ENCODE measurements around the gene SNTN.
"Not testable (repeated sequence)": the region's sequence is repeated elsewhere in the genome, so short reads cannot be mapped to it uniquely, and the experiment has no call there.

The SNTN gene

GRCh38 chr3:63652066-63652725 is at the start of gene SNTN:
Gene SNTN (plus strand): TSS chr3:63652675. CDS start chr3:63652688, 13 bp downstream.
- no peak for DNase-seq (ENCODE audit: low read depth in 2 of 2)

- no peak for DNase-seq (ENCODE audit: low read depth in 2 of 2)
Measured at GRCh38 chr3:63607716-63608115, 44.8 kb upstream of the SNTN start.

GRCh38 chr3:63609408-63609807 is 43.1 kb upstream of the SNTN start:
- no peak for DNase-seq (ENCODE audit: low read depth in 2 of 2)

GRCh38 chr3:63609834-63610233 is 42.6 kb upstream of the SNTN start:
- DNase-seq (ENCODE audit: low read depth in 2 of 2), result no peak

GRCh38 chr3:63611382-63611781 is 41.1 kb upstream of the SNTN start:
- DNase-seq (ENCODE audit: low read depth in 2 of 2), result no peak

GRCh38 chr3:63613561-63613960 is 38.9 kb upstream of the SNTN start:
- no peak for DNase-seq (ENCODE audit: low read depth in 2 of 2)

- no peak for DNase-seq (ENCODE audit: low read depth in 2 of 2)
Measured at GRCh38 chr3:63617391-63617790, 35.1 kb upstream of the SNTN start.

GRCh38 chr3:63624941-63625560 is 27.4 kb upstream of the SNTN start:
- DNase-seq (ENCODE audit: low read depth in 2 of 2), result no peak

GRCh38 chr3:63631670-63632069 is 20.8 kb upstream of the SNTN start:
- DNase-seq (ENCODE audit: low read depth in 2 of 2), result no peak

- no peak for DNase-seq (ENCODE audit: low read depth in 2 of 2)
Measured at GRCh38 chr3:63635186-63635585, 17.3 kb upstream of the SNTN start.

- no peak for DNase-seq (ENCODE audit: low read depth in 2 of 2)
Measured at GRCh38 chr3:63639806-63640205, 12.7 kb upstream of the SNTN start.

GRCh38 chr3:63642488-63642887 is 10.0 kb upstream of the SNTN start:
- DNase-seq (ENCODE audit: low read depth in 2 of 2), result no peak

GRCh38 chr3:63644212-63644797 is 8.2 kb upstream of the SNTN start:
- no peak for DNase-seq (ENCODE audit: low read depth in 2 of 2)

- DNase-seq (ENCODE audit: low read depth in 2 of 2), result not testable (repeated sequence)
Measured at GRCh38 chr3:63644928-63645781, 7.3 kb upstream of the SNTN start.

GRCh38 chr3:63654211-63654610 is 1.7 kb downstream of the SNTN start:
- DNase-seq (ENCODE audit: low read depth in 2 of 2), result no peak

GRCh38 chr3:63654931-63655330 is 2.5 kb downstream of the SNTN start:
- no peak for DNase-seq (ENCODE audit: low read depth in 2 of 2)

- DNase-seq (ENCODE audit: low read depth in 2 of 2), result no peak
Measured at GRCh38 chr3:63655519-63655918, 3.0 kb downstream of the SNTN start.

- DNase-seq (ENCODE audit: low read depth in 2 of 2), result no peak
Measured at GRCh38 chr3:63656786-63657185, 4.3 kb downstream of the SNTN start.

GRCh38 chr3:63661242-63661641 is 8.8 kb downstream of the SNTN start:
- DNase-seq (ENCODE audit: low read depth in 2 of 2), result no peak

- no peak for DNase-seq (ENCODE audit: low read depth in 2 of 2)
Measured at GRCh38 chr3:63662011-63662410, 9.5 kb downstream of the SNTN start.

GRCh38 chr3:63662500-63662899 is 10.0 kb downstream of the SNTN start:
- no peak for DNase-seq (ENCODE audit: low read depth in 2 of 2)

GRCh38 chr3:63670544-63670943 is 18.1 kb downstream of the SNTN start:
- no peak for DNase-seq (ENCODE audit: low read depth in 2 of 2)
